ENCODE measurements around the gene KLHL18. TPM values are rescaled to one million over a fixed set of nuclear protein-coding genes. Genes with fewer than 3 reads are reported as not detected.

The KLHL18 gene
- total and polyA plus RNA-seq, 2 donors, result 11.9 to 13.1 TPM

DNA sequence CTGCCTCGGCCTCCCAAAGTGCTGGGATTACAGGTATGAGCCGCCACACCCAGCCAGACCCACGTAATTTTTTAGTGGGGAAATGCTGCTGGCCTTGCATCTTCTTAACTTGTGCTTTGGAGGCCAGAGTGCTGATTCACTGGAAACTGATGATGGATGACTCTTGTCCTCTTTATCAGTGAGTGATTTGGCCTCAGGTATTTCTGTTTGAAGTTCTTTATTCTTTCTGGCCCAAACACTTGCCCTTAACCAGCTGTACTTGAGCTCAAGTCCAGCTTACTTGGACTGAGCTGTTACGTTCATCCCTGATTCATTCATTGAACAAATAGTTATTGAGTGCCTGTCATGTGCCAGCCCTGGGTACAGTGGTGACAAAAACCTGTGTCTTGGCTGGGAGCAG, 102.3 kb downstream of the KLHL18 start:
- Histone ChIP-seq H3K4me3 (ENCODE audit: low read depth, low read length) (no peak overlapping the region), H3K27ac (ENCODE audit: low read depth) (no peak overlapping the region), H3K4me1 (ENCODE audit: insufficient read depth) (no peaks in the 10 kb centered on the region), H3K36me3 (ENCODE audit: insufficient read depth) (no peaks in the 10 kb centered on the region)
- DNase-seq (ENCODE audit: extremely low spot score), result no peak
- 87% methylated on average over 4 of the region's 4 CpGs for WGBS

DNA sequence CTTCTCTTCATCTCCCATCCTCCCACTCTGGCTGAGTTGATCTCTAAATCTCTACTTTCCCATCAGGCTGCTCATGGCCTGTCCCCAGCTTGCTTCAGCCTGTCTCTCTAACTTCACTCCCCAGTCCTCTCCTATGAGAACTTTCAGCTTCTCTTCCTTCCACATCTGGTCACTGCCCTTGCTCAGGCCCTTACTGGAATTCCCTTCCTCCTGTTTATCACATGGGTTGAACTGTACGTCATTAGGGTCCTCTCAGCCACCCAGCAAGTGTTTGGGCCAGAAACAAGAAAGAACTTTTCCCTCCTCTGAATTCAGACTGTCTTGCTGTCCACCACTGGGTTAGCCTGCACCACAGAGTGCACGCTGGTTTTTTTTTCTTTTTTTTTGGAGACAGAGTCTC, 103.1 kb downstream of the KLHL18 start:
- Histone ChIP-seq H3K36me3 (ENCODE audit: insufficient read depth) (no peaks in the 10 kb centered on the region), H3K4me3 (ENCODE audit: low read depth, low read length) (no peak overlapping the region), H3K4me1 (ENCODE audit: insufficient read depth) (no peaks in the 10 kb centered on the region), H3K27ac (ENCODE audit: low read depth) (no peak overlapping the region)
- no peak for DNase-seq (ENCODE audit: extremely low spot score)
- 76% methylated on average over 2 of the region's 2 CpGs for WGBS

DNA sequence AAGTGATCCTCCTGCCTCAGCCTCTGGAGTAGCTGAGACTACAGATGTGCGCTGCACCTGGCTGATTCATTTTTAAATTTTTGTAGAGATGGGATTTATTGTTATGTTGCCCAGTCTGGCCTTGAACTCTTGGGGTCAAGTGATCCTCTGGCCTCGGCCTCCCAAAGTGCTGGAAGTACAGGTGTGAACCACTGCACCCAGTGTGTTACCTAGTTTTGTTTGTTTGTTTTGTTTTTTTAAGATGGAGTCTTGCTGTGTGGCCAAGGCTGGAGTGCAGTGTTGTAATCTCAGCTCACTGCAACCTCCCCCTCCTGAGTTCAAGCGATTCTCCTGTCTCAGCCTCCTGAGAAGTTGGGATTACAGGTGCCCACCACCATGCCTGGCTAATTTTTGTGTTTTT, 110.2 kb downstream of the KLHL18 start:
- H3K36me3 ChIP-seq (ENCODE audit: insufficient read depth), result no peaks in the 10 kb centered on the region
- WGBS, result 98% methylated on average over 3 of the region's 3 CpGs
- H3K4me1 ChIP-seq (ENCODE audit: insufficient read depth), result peaks cover 3% of the 10 kb centered on the region
- no peak overlapping the region for H3K4me3 ChIP-seq (ENCODE audit: low read depth, low read length)
- no peak for DNase-seq (ENCODE audit: extremely low spot score)
- H3K27ac ChIP-seq (ENCODE audit: low read depth), result no peak overlapping the region

DNA sequence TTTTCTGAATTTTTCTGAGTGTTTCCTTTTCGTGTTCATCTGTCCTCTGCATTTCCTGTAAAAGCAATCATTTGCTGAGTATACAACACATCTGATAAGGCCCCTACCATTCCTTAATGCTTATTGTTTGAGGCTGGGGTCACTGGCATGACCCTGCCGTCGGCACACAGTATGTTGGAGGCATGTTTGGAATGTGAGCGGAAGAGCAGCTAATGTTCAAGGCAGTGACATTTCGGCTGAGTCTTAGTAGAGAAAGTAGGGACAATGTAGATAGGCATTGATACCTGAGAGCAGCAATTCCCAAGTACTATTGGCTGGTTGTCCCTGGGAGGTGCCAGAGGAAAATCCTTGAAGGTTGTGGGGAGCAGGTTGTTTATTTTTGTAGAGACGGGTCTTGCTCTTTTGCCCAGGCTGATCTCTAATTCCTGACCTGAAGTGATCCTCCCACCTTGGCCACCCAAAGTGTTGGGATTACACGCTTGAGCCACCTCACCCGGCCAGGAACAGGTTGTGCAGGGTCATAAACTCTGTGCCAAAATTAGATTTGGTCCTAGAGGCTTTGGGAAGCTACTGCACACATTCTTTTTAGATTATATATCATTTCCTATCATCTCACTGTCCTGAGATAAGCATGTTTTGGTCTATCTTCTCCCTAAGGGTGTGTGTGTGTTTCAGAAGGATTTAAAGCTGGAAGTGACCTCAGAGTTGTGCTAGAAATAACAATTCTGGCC, 111.6 kb downstream of the KLHL18 start:
- no peak overlapping the region for H3K27ac ChIP-seq (ENCODE audit: low read depth)
- no peak for DNase-seq (ENCODE audit: extremely low spot score)
- no peak overlapping the region for H3K4me3 ChIP-seq (ENCODE audit: low read depth, low read length)
- WGBS, result 36% methylated on average over 8 of the region's 8 CpGs
- H3K36me3 ChIP-seq (ENCODE audit: insufficient read depth), result no peaks in the 10 kb centered on the region
- peaks cover 3% of the 10 kb centered on the region for H3K4me1 ChIP-seq (ENCODE audit: insufficient read depth)

DNA sequence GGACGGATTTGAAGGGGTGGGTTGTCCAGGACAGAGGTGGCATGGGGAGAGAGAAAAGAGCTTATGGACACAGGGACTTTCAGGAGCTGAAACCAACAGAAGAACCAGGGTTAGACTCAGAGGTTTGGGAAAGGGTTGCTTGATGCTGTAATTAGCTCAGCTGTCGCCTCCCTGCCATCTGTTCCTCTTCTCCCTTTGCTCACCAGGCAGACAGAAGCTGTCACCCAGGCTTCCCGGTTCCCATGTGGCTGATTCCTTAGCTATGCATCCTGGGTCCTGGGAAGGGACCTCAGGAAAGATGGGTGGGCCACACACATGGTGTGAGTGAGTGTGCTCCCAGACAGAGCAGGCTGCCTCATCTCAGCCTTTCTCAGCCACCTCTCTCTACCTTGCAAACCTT, 112.1 kb downstream of the KLHL18 start:
- WGBS, result 34% methylated on average over 3 of the region's 3 CpGs
- Histone ChIP-seq H3K4me3 (ENCODE audit: low read depth, low read length) (no peak overlapping the region), H3K4me1 (ENCODE audit: insufficient read depth) (peaks cover 3% of the 10 kb centered on the region), H3K27ac (ENCODE audit: low read depth) (no peak overlapping the region), H3K36me3 (ENCODE audit: insufficient read depth) (no peaks in the 10 kb centered on the region)
- DNase-seq (ENCODE audit: extremely low spot score), result no peak

Small RNAs within 50 kb of the gene (small RNA-seq; reads per million reads assigned to genes)
- 0.24 reads per million for gene SNORD13P3

Other genes with a start within 250 kb of the KLHL18 start
- 95.7 TPM for gene SETD2, start 118.8 kb upstream of the KLHL18 start, total RNA-seq
- 22.5 TPM for gene SETD2, start 118.8 kb upstream of the KLHL18 start, polyA plus RNA-seq
- gene KIF9, start 145 bp upstream of the KLHL18 start, total RNA-seq, result 4.3 TPM
- 11.3 TPM for gene KIF9, start 145 bp upstream of the KLHL18 start, polyA plus RNA-seq
- 12.4 TPM for gene PTPN23, start 98.1 kb downstream of the KLHL18 start, total RNA-seq
- gene PTPN23, start 98.1 kb downstream of the KLHL18 start, polyA plus RNA-seq, result 21.4 TPM
- 44.5 TPM for gene SCAP, start 193.0 kb downstream of the KLHL18 start, total RNA-seq
- gene SCAP, start 193.0 kb downstream of the KLHL18 start, polyA plus RNA-seq, result 64.4 TPM
- gene ELP6, start 230.8 kb downstream of the KLHL18 start, total RNA-seq, result 18.9 TPM
- gene ELP6, start 230.8 kb downstream of the KLHL18 start, polyA plus RNA-seq, result 30.7 TPM